ENCODE measurements around the gene FRMD1. TPM values are rescaled to one million over a fixed set of nuclear protein-coding genes. Genes with fewer than 3 reads are reported as not detected.

FRMD1 gene
- total RNA-seq, 1 donor from 2014 or later, result not detected

GRCh38 chr6:168056892-168057527 is 22.0 kb downstream of the FRMD1 start:
- no peaks in the 10 kb centered on the region for H4K20me1 ChIP-seq (ENCODE audit: low read depth)
- Mint-ChIP-seq H3K4me1 (peaks cover 8% of the 10 kb centered on the region), H3K9me3 (no peaks in the 10 kb centered on the region), H3K27me3 (ENCODE audit: insufficient read depth, low read depth) (peaks cover 4% of the 10 kb centered on the region), H3K36me3 (no peaks in the 10 kb centered on the region), H3K27ac (no peak overlapping the region), H3K4me3 (no peak overlapping the region)
- H3K79me2 ChIP-seq (ENCODE audit: low read depth), result no peaks in the 10 kb centered on the region
- no peak overlapping the region for H3K4me2 ChIP-seq
- no peak overlapping the region for H3K27ac ChIP-seq
- no peak for TF ChIP-seq EZH2 (IDR thresholded peaks at IDR 0.05)
- TF ChIP-seq EZH2phosphoT487 (IDR thresholded peaks at IDR 0.05), result no peak
- TF ChIP-seq, protein P1, sequence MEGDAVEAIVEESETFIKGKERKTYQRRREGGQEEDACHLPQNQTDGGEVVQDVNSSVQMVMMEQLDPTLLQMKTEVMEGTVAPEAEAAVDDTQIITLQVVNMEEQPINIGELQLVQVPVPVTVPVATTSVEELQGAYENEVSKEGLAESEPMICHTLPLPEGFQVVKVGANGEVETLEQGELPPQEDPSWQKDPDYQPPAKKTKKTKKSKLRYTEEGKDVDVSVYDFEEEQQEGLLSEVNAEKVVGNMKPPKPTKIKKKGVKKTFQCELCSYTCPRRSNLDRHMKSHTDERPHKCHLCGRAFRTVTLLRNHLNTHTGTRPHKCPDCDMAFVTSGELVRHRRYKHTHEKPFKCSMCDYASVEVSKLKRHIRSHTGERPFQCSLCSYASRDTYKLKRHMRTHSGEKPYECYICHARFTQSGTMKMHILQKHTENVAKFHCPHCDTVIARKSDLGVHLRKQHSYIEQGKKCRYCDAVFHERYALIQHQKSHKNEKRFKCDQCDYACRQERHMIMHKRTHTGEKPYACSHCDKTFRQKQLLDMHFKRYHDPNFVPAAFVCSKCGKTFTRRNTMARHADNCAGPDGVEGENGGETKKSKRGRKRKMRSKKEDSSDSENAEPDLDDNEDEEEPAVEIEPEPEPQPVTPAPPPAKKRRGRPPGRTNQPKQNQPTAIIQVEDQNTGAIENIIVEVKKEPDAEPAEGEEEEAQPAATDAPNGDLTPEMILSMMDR (IDR thresholded peaks at IDR 0.05), result no peak
- DNase-seq (ENCODE audit: low spot score), result no peak
- H3K9me3 ChIP-seq (ENCODE audit: low read depth), result no peaks in the 10 kb centered on the region
- H3K9ac ChIP-seq, result no peak overlapping the region
- H3K36me3 ChIP-seq, result no peaks in the 10 kb centered on the region
- H3F3A ChIP-seq (ENCODE audit: low read depth), result no peaks in the 10 kb centered on the region
- H2AFZ ChIP-seq (replicated peaks), result no peak overlapping the region
- no peaks in the 10 kb centered on the region for H3K4me1 ChIP-seq
- H3K27me3 ChIP-seq, result no peaks in the 10 kb centered on the region
- H3K4me3 ChIP-seq, result no peak overlapping the region

- Histone ChIP-seq H3K4me1 (no peaks in the 10 kb centered on the region), H3K4me3 (no peak overlapping the region), H4K20me1 (ENCODE audit: low read depth) (no peaks in the 10 kb centered on the region), H2AFZ (replicated peaks) (no peak overlapping the region), H3K27ac (no peak overlapping the region), H3F3A (ENCODE audit: low read depth) (no peaks in the 10 kb centered on the region), H3K79me2 (ENCODE audit: low read depth) (no peaks in the 10 kb centered on the region), H3K27me3 (no peaks in the 10 kb centered on the region), H3K9ac (no peak overlapping the region), H3K9me3 (ENCODE audit: low read depth) (no peaks in the 10 kb centered on the region), H3K4me2 (no peak overlapping the region), H3K36me3 (no peaks in the 10 kb centered on the region)
- Mint-ChIP-seq H3K4me1 (peaks cover 3% of the 10 kb centered on the region), H3K4me3 (no peak overlapping the region), H3K27ac (no peak overlapping the region), H3K27me3 (ENCODE audit: insufficient read depth, low read depth) (peaks cover 4% of the 10 kb centered on the region), H3K36me3 (no peaks in the 10 kb centered on the region), H3K9me3 (no peaks in the 10 kb centered on the region)
- no peak for DNase-seq (ENCODE audit: low spot score)
- TF ChIP-seq EZH2phosphoT487 (IDR thresholded peaks at IDR 0.05) (no peak), EZH2 (IDR thresholded peaks at IDR 0.05) (no peak)
- TF ChIP-seq, protein P1 (IDR thresholded peaks at IDR 0.05), result no peak
Measured at GRCh38 chr6:168055696-168056489, 23.1 kb downstream of the FRMD1 start.

DNA sequence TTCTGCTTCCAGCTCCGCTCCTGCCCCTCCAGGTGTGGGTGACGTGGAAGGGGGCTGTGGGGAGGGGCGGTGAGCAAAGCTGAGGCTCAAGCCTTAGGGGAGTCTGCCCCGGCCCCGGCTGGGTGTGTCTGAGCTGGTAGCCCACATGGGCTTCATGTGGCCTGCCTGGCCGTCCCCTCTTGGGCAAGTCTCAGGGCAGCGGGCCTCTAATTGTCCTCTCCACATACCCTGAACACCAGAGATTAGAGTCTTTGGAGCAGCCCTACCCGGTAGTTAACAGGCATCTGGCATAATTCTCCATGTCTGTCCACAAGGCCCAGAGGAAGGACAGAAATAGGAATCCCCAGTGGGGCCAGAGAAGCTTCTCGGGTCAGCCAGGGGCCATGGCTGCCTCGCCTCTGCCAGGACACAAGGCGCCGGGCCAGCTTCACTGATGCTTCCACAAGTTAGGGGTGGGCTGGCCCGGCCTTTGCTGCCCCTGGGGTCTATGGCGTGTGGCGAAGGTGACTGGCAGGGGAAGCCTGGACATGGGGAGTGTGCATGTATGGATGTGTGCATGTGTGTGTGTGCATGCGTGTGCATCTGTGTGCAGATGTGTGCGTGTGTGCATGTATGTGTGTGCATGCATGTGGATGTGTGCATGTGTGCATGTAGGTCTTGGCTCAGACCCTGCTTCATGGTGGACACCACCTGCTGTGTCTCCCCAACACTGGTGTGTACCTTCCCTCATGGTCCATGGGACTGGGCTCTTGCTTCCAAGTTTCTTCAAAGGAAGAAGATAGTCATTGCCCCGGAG is 24.0 kb downstream of the FRMD1 start:
- H3K36me3 Mint-ChIP-seq, result no peaks in the 10 kb centered on the region
- Histone ChIP-seq H3K4me2 (no peak overlapping the region), H3K79me2 (ENCODE audit: low read depth) (no peaks in the 10 kb centered on the region), H3K27ac (no peak overlapping the region), H3K4me3 (no peak overlapping the region), H2AFZ (replicated peaks) (no peak overlapping the region), H3K4me1 (no peaks in the 10 kb centered on the region), H3F3A (ENCODE audit: low read depth) (no peaks in the 10 kb centered on the region), H4K20me1 (ENCODE audit: low read depth) (no peaks in the 10 kb centered on the region), H3K27me3 (no peaks in the 10 kb centered on the region), H3K36me3 (no peaks in the 10 kb centered on the region), H3K9me3 (ENCODE audit: low read depth) (no peaks in the 10 kb centered on the region), H3K9ac (no peak overlapping the region)
- H3K4me3 Mint-ChIP-seq, result no peak overlapping the region
- TF ChIP-seq EZH2 (IDR thresholded peaks at IDR 0.05) (no peak), EZH2phosphoT487 (IDR thresholded peaks at IDR 0.05) (no peak)
- TF ChIP-seq, protein P1 (IDR thresholded peaks at IDR 0.05), result no peak
- DNase-seq (ENCODE audit: low spot score), result no peak
- no peaks in the 10 kb centered on the region for H3K9me3 Mint-ChIP-seq
- H3K27me3 Mint-ChIP-seq (ENCODE audit: insufficient read depth, low read depth), result peaks cover 4% of the 10 kb centered on the region
- peak overlapping the region; percentile 78 for H3K27ac Mint-ChIP-seq
- H3K4me1 Mint-ChIP-seq, result peaks cover 7% of the 10 kb centered on the region

All from neural progenitor cell (in vitro differentiated cells).